Measurements from ENCODE around the gene DALRD3.

DNA sequence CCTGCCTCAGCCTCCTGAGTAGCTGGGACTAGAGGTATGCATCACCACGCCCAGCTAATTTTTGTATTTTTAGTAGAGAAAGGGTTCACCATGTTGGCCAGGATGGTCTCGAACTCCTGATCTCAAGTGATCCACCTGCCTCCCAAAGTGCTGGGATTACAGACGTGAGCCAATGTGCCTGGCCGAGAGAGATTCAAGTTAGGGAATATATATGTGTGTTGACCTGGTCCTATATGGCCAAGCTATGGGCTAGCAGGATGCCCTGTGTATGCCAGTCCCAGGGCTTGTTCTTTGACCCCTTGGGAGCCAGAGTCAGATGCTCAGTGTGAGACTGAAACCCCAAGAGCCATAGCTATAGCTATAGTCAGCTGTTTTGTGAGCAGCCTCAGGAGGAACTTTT, 5.4 kb upstream of the DALRD3 start:
- TF ChIP-seq CTCF (IDR thresholded peaks at IDR 0.05; ENCODE audit: low read depth, low read length) = no peak
- no peak for TF ChIP-seq EZH2phosphoT487 (IDR thresholded peaks at IDR 0.05; ENCODE audit: low read depth)

Data from OCI-LY3 (cell line).